HG03196 (cell line): Measurements from ENCODE around the gene PYGL.

Experiments used
- ATAC-seq: cut with Tn5 transposase; IDR thresholded peaks from one replicate; pipeline ENCODE4 v1.9.1; 2021; ENCODE audit not compliant: unreplicated experiment

The PYGL gene

GRCh38 chr14:50875359-50876070, 68.8 kb downstream of the PYGL start:
- ATAC-seq = peak; percentile 87

- ATAC-seq = no peak
Measured at GRCh38 chr14:50874757-50875156, 69.5 kb downstream of the PYGL start.

- no peak for ATAC-seq
Measured at GRCh38 chr14:50871914-50872732, 72.2 kb downstream of the PYGL start, which contains the start of gene ABHD12B. Gene ABHD12B, plus strand, starts transcription at chr14:50872053. Its CDS starts 122 bp downstream, at chr14:50872175.

- no peak for ATAC-seq
Measured at GRCh38 chr14:50871228-50871627, 73.1 kb downstream of the PYGL start.

- no peak for ATAC-seq
Measured at GRCh38 chr14:50865391-50866076, 78.7 kb downstream of the PYGL start.

- ATAC-seq = no peak
Measured at GRCh38 chr14:50864946-50865345, 79.3 kb downstream of the PYGL start.

GRCh38 chr14:50864237-50864636, 80.0 kb downstream of the PYGL start:
- ATAC-seq = no peak

GRCh38 chr14:50862036-50862570, 82.2 kb downstream of the PYGL start:
- ATAC-seq = no peak

GRCh38 chr14:50860478-50861086, 83.7 kb downstream of the PYGL start:
- peak; percentile 55 for ATAC-seq

GRCh38 chr14:50859296-50859624, 85.0 kb downstream of the PYGL start:
- ATAC-seq = peak; percentile 5

GRCh38 chr14:50856660-50857059, 87.6 kb downstream of the PYGL start:
- no peak for ATAC-seq

- ATAC-seq = no peak
Measured at GRCh38 chr14:50855558-50855957, 88.7 kb downstream of the PYGL start.
